Muscle layer of duodenum (tissue), 2 donors: Measurements from ENCODE around the gene RNF41.

Source experiments
- H3K27ac ChIP-seq: one replicate; pipeline ENCODE4 v1.7.0; 2013; ENCODE audit warnings: mild to moderate bottlenecking, low read length
- H3K27me3 ChIP-seq: one replicate; pipeline ENCODE4 v1.7.0; 2013; ENCODE audit warnings: low read depth, mild to moderate bottlenecking, control low read depth, low read length
- H3K36me3 ChIP-seq, 2 donors: one replicate each; pipeline ENCODE4 v1.7.0; 2013; ENCODE audit warnings: low read length in 2 of 2, control low read depth in 1 of 2, mild to moderate bottlenecking in 1 of 2; ENCODE audit not compliant: insufficient read depth in 2 of 2, control insufficient read depth in 1 of 2
- H3K4me1 ChIP-seq, 2 donors: one replicate each; pipeline ENCODE4 v1.7.0; 2013; ENCODE audit warnings: low read length in 2 of 2, mild to moderate bottlenecking in 2 of 2, control low read depth in 1 of 2, moderate library complexity in 1 of 2; ENCODE audit not compliant: insufficient read depth in 2 of 2, control insufficient read depth in 1 of 2
- H3K4me3 ChIP-seq, 2 donors: one replicate each; pipeline ENCODE4 v1.7.0; 2013; ENCODE audit warnings: low read length in 2 of 2, low read depth in 1 of 2, mild to moderate bottlenecking in 1 of 2
- H3K9me3 ChIP-seq, 2 donors: one replicate each; pipeline ENCODE4 v1.7.0; 2013; ENCODE audit warnings: low read length in 2 of 2, control low read depth in 1 of 2, mild to moderate bottlenecking in 1 of 2; ENCODE audit not compliant: control insufficient read depth in 1 of 2
- donor health status: healthy.

RNF41 gene

DNA sequence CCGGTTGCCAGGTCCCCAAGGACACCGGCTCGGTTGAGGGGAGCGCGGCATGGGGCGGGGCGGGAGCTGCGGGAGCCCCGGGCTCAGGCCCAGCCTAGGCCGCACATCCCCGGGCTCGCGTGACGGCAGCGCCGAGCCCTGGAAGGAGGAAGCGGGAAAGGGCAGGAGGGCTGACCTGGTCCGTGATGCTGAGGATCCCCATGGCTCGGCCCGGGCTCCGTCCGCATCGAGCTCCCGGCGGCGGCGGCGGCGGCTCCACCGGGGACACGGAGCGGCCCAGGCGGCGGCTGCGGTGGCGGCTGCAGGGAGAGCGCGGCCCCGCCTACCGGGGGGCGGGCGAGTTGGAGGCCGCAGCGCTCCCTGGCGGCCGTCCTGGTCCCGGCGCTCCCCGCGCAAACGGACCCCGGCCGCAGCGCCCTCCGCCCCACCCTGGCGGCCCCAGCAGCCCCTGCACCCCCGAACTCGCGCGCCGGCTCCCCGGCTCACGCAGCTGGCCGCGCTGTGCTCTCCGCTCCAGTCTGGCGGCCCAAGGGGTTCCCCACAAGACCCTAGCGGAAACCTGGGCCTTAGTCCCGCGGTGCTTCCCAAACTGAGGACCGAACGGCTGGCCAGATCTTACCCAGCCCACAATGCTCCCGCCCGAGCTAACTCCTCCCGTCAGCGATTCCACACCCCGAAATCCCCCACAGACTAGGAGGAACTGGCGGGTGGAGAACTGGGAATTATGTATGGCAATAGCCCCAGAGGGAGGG, 36.5 kb upstream of the RNF41 start, which contains the start of gene ANKRD52:
Gene ANKRD52 (minus strand): TSS at position 317 of the 752 bp plus-strand sequence. CDS start 115 bp downstream, at position 202.
- Histone ChIP-seq H3K27ac (peak within 1 kb of the TSS; percentile 83), H3K9me3 (no peaks in the 10 kb centered on the region), H3K27me3 (no peaks in the 10 kb centered on the region), H3K4me1 (peaks cover 12 to 22% of the 10 kb centered on the region in 2 donors), H3K4me3 (peak within 1 kb of the TSS; percentile 83 to 91), H3K36me3 (peaks cover 18 to 26% of the 10 kb centered on the region in 2 donors)

DNA sequence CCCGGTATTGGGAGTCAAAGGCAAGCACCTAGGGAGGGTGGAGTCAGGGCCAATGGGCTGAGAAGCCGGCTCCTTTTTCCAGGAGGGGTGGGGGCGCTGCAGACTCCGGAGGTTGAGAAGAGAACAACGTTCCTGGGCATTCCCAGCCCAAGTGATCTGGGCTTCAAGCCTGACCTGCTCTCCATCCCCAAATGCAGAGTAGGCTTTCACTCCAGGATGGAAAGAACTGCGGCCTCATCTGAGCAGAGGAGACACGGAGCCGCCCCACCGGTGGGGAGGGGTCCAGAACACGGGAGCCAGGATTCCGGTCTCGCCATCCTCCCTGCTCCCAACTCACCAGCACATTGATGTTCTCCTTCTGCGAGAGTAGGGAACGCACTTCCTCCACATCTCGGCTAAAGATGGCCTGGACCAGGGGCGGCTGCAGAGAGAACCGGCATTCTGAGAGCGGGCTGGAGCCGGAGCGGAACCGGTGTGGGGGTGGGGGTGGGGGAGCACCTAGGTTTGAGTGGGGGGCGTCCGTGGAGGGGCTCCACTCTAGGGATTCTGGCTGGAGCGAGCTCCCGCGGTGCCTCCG, 35.9 kb upstream of the RNF41 start:
- Histone ChIP-seq H3K9me3 (no peaks in the 10 kb centered on the region), H3K4me1 (peaks cover 12 to 22% of the 10 kb centered on the region in 2 donors), H3K4me3 (peak overlapping the region; percentile 83 to 89)

DNA sequence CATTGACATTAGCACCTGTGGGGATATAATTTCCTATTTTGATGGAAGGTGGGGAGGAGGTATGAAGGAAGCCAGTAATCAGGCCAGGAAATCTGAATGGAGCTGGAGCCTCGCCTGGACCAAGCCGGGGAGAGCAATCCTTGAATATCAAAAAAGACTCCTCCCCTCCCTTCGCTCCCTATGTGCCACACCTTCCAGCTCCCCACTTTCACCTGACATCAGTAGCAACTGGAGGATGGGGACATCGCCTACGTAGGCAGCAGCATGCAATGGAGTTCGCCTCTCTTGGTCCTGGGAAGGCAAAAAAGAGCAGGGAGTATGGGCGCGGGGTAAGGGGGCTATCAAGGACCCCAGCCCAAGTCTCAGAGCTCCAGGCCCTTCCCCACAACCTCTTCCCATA, 35.3 kb upstream of the RNF41 start:
- H3K36me3 ChIP-seq: peaks cover 30 to 37% of the 10 kb centered on the region in 2 donors
- peak overlapping the region; percentile 83 to 89 for H3K4me3 ChIP-seq
- no peaks in the 10 kb centered on the region for H3K9me3 ChIP-seq
- no peaks in the 10 kb centered on the region for H3K27me3 ChIP-seq
- H3K27ac ChIP-seq: no peak overlapping the region
- H3K4me1 ChIP-seq: peaks cover 12 to 22% of the 10 kb centered on the region in 2 donors

More for the DNA sequence above, 35.9 kb upstream of the RNF41 start:
- Histone ChIP-seq H3K27ac (peak overlapping the region; percentile 51), H3K27me3 (no peaks in the 10 kb centered on the region), H3K36me3 (peaks cover 25 to 32% of the 10 kb centered on the region in 2 donors)

DNA sequence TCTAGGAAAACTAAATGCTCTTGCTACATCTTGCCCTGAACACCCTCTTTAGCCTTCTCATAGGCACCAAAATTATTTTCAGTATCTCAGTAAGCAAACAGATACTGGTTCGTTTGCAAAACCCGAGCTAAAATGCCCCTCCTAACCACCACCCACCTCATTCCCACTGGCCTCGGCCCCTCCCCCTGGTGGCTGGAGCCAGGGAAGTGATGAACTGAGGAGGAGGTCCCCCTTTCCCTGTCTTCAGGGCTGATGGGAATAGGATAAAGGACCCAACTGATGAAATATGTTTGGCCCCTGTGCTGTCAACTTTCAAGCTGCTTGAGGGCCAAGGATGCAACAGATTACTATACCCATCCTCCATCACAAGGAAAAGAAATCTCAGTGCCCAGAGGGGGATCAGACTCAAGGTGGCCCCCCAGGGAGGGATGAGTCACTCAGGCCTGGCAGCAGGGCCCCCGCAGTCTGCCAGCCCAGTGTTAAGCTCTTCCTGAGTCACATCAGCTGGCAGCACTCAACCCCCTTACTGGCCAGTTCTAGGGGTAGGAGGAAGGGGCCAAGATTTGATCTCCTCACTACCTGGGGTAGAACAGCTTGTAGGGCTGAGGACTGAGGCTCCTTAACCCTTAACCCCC, 34.7 kb upstream of the RNF41 start:
- Histone ChIP-seq H3K9me3 (no peaks in the 10 kb centered on the region), H3K4me1 (peaks cover 12 to 22% of the 10 kb centered on the region in 2 donors), H3K27me3 (no peaks in the 10 kb centered on the region), H3K4me3 (peak overlapping the region; percentile 83 to 89), H3K27ac (peak overlapping the region; percentile 49), H3K36me3 (peaks cover 36 to 44% of the 10 kb centered on the region in 2 donors)

DNA sequence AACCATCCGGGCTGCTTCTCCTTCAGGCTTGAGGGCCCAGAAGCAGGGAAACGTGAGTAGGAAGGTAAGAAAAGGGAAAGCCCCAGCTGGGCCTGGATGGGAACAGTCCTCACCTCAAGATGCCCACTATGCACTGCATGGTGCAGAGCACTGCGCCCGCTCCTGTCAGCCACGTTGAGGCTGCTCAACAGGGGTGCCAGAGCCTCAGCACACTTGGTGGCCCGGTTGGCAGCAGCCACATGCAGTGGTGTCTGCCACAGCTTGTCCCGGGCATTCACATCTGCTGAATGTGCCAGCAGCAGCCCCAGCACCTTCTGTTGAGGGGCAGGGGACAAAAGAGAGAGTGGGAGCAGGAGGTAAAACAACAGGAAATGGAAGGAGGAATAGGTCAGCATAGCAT, 33.9 kb upstream of the RNF41 start:
- H3K36me3 ChIP-seq: peaks cover 36 to 48% of the 10 kb centered on the region in 2 donors
- no peaks in the 10 kb centered on the region for H3K27me3 ChIP-seq
- no peak overlapping the region for H3K27ac ChIP-seq
- peaks cover 12 to 22% of the 10 kb centered on the region in 2 donors for H3K4me1 ChIP-seq
- no peak overlapping the region for H3K4me3 ChIP-seq
- no peaks in the 10 kb centered on the region for H3K9me3 ChIP-seq

DNA sequence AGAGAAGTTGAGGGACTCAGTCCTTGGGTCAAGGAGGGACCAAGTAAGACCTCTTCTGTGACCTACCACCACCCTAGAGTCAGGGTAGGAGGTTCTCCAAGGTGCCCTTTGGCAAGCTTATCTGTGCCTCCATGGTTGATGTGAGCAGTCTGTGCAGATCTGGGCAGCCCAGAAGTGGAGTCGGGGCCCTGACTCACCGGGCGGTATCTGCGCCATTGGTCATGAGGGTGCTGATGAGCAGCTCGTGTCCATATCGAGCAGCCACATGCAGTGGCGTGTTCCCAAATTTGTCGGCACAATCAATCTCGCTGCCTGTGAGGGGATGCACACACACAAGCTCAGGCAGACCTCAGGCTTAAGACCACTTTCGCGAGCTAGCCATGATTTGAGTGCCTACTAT, 31.4 kb upstream of the RNF41 start:
- no peak overlapping the region for H3K27ac ChIP-seq
- H3K4me3 ChIP-seq: no peak overlapping the region
- H3K27me3 ChIP-seq: no peaks in the 10 kb centered on the region
- H3K4me1 ChIP-seq: peaks cover 12 to 18% of the 10 kb centered on the region in 2 donors
- no peaks in the 10 kb centered on the region for H3K9me3 ChIP-seq
- H3K36me3 ChIP-seq: peaks cover 49 to 60% of the 10 kb centered on the region in 2 donors

DNA sequence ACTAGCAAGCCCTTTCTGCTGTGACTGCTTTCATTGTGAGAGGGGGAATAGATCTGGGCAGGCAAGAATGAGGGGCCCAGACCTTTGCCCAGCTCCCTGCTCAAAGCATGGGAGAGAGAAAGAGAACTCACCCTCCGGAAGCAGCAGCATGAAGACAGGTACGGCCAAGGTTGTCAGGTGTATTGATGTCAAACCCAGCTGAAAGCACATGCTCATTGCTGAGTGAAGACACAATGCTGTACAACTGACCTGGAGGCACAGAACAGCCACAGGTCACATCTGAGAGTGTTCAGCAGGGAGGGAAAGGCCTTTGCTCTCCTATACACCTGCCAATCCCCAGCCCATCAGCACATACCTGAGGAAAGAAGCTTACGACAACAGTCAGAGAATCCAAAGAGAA, 30.9 kb upstream of the RNF41 start:
- peaks cover 12 to 16% of the 10 kb centered on the region in 2 donors for H3K4me1 ChIP-seq
- H3K9me3 ChIP-seq: no peaks in the 10 kb centered on the region
- peaks cover 53 to 64% of the 10 kb centered on the region in 2 donors for H3K36me3 ChIP-seq
- no peak overlapping the region for H3K4me3 ChIP-seq
- no peaks in the 10 kb centered on the region for H3K27me3 ChIP-seq
- H3K27ac ChIP-seq: no peak overlapping the region

DNA sequence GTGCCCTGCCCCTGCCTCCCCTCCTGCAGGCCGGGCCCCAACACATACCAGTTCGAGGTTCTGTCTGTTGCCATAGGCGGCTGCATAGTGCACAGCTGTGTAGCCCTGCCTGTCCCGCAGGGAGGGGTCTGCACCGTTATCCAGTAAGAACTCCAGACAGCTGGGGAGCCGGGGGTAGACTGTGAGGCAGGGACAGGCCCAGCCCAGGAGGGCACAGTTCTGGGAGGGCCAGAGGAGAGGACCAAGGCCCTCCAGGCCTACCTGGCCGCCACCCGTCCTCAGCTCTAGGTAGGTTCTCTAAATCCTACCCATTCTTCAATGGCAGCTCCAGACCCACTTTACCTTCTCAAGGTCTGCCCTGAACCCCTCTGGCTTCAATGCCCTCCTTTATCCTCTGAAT, 27.0 kb upstream of the RNF41 start:
- Histone ChIP-seq H3K36me3 (peaks cover 61 to 77% of the 10 kb centered on the region in 2 donors), H3K27me3 (no peaks in the 10 kb centered on the region), H3K4me3 (no peak overlapping the region), H3K27ac (no peak overlapping the region), H3K9me3 (no peaks in the 10 kb centered on the region), H3K4me1 (no peaks in the 10 kb centered on the region)

DNA sequence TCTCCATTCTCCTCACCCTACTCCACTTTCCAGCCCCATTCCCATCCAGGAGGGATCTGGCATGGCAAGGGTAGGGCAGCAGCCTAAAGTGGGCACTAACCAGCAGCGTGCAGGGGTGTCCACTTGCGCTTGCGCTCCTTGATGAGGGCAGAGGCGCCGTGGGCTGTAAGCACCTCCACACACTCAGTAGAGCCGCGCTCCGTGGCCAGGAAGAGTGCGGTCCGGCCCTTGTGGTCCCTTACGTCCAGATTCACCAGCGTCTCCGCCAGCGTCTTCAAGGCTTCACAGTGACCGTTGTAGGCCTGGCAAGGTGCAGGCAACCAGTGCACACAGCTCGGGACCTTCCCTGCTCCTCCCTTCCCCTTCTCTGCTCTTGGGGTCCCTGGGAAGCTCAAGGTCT, 26.2 kb upstream of the RNF41 start:
- H3K4me3 ChIP-seq: no peak overlapping the region
- peaks cover 61 to 77% of the 10 kb centered on the region in 2 donors for H3K36me3 ChIP-seq
- H3K27me3 ChIP-seq: no peaks in the 10 kb centered on the region
- no peaks in the 10 kb centered on the region for H3K4me1 ChIP-seq
- H3K27ac ChIP-seq: no peak overlapping the region
- H3K9me3 ChIP-seq: no peaks in the 10 kb centered on the region

DNA sequence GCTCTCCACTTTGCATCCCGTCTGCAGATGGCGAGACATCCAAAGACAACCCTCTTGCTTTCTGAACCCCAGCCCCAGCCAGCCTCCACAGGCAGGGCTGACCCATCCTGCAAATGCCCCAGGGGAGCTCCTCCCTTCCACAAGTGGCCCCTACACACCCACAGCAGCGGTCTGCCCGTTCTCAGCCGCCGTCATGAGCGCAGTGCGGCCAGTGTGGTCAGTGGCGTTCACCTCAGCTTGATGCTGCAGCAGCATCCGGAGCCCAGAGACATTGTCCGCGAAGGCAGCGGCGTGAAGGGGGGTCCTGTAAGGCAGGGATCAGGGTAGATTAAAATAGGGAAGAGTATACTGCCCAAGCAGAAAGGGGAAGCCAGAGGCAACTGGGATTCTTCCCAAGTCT, 22.8 kb upstream of the RNF41 start:
- Histone ChIP-seq H3K4me3 (no peak overlapping the region), H3K4me1 (no peaks in the 10 kb centered on the region), H3K36me3 (peaks cover 72 to 92% of the 10 kb centered on the region in 2 donors), H3K27ac (no peak overlapping the region), H3K27me3 (no peaks in the 10 kb centered on the region), H3K9me3 (no peaks in the 10 kb centered on the region)

DNA sequence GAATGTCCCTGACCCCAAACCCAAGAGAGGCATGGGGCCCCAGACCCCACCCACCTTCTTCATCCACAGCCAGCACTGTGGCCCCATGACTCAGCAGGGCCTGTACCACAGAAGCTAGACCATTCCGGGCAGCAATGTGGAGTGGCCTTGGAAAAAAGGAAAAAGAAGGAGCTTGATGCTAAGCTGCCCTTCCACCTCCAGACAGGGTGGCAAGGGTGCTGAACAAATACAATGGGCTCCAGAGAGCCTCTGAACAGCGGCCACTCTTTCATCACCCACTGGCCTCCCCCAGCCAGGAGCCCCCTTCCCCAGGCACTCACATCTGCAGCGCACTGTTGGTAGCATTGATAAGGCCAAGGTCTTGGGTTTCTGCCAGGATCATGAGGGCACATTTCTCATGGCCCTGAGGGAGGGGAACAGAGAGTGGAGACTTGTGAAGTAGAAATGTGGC, 22.0 kb upstream of the RNF41 start:
- Histone ChIP-seq H3K4me1 (no peaks in the 10 kb centered on the region), H3K4me3 (no peak overlapping the region), H3K36me3 (peaks cover 68 to 94% of the 10 kb centered on the region in 2 donors), H3K27ac (no peak overlapping the region), H3K9me3 (no peaks in the 10 kb centered on the region), H3K27me3 (no peaks in the 10 kb centered on the region)
